Esophagus squamous epithelium (tissue), 5 donors: Measurements from ENCODE around the gene THBS2. TPM values are rescaled to one million over a fixed set of nuclear protein-coding genes. Genes with fewer than 3 reads are reported as not detected.
"Not testable (repeated sequence)": the region's sequence is repeated elsewhere in the genome, so short reads cannot be mapped to it uniquely, and the experiment has no call there.

Source experiments
- DNase-seq: peaks from one replicate; lab custom pipeline; 2025; lab: John Stamatoyannopoulos, UW
- H3K27ac ChIP-seq, 4 donors: fragments of 200-600 bp; sonication (generic); one replicate each; pipeline ENCODE4 v1.5.1; 2016 to 2019; ENCODE audit warnings: mild to moderate bottlenecking in 1 of 4
- H3K27me3 ChIP-seq, 4 donors: fragments of 200-600 bp; sonication (generic); 1 replicate in 3 of 4; 2 replicates in 1 of 4; pipeline versions ENCODE4 v1.5.1 to v1.6.0; 2017 to 2021; ENCODE audit warnings: antibody characterized with exemption in 1 of 4
- H3K36me3 ChIP-seq, 3 donors: fragments of 200-600 bp; sonication (generic); one replicate each; pipeline ENCODE4 v1.5.1; 2016 to 2019
- H3K4me1 ChIP-seq, 3 donors: fragments of 200-600 bp; sonication (generic); one replicate each; pipeline ENCODE4 v1.5.1; 2017 to 2019
- H3K4me3 ChIP-seq, 4 donors: fragments of 200-600 bp; sonication (generic); 1 replicate in 3 of 4; 2 replicates in 1 of 4; pipeline ENCODE4 v1.5.1; 2016 to 2019; ENCODE audit warnings: mild to moderate bottlenecking in 2 of 4, moderate library complexity in 1 of 4
- H3K9me3 ChIP-seq, 3 donors: fragments of 200-600 bp; sonication (generic); one replicate each; pipeline ENCODE4 v1.5.1; 2016 to 2019
- POLR2A ChIP-seq, 4 donors: fragments of 450-650 bp; IDR thresholded peaks; one replicate each; pipeline ENCODE4 v1.6.1; 2017; ENCODE audit warnings: antibody characterized with exemption in 4 of 4, mild to moderate bottlenecking in 4 of 4, moderate library complexity in 3 of 4
- WGBS, 2 donors: methylation state at CpG; one replicate each; pipeline ENCODE4 v1.1.5; 2018; 5-methylcytosine and 5-hydroxymethylcytosine counted together
- intact Hi-C: fragments of 100-400 bp; cut with DNase I; formaldehyde crosslinking; loops from one replicate; pipeline ENCODE4 v1.15.0; 2022
- total RNA-seq, 4 donors: library from RNA; depleted of rRNA; stranded (reverse); fragments of >200 nt; gene quantifications; one replicate each; pipeline ENCODE4 v1.1.0, GENCODE V29; 2016
- TF ChIP-seq, protein P1 (sequence below), 6 experiments: fragments of 450-650 bp in 4 of 6; fragments of 200-600 bp in 2 of 6; sonication (generic) in 2 of 6; IDR thresholded peaks; one replicate each; pipeline ENCODE4 v1.5.1; 2016 to 2019; ENCODE audit warnings: antibody characterized with exemption in 6 of 6, mild to moderate bottlenecking in 4 of 6, moderate library complexity in 4 of 6
- donor health status: DM: yes; HTN: yes; CAD: no.

Gene THBS2
- total RNA-seq, 4 donors from 2014 or later, result 4.3 to 35.7 (median 25.5) TPM

DNA sequence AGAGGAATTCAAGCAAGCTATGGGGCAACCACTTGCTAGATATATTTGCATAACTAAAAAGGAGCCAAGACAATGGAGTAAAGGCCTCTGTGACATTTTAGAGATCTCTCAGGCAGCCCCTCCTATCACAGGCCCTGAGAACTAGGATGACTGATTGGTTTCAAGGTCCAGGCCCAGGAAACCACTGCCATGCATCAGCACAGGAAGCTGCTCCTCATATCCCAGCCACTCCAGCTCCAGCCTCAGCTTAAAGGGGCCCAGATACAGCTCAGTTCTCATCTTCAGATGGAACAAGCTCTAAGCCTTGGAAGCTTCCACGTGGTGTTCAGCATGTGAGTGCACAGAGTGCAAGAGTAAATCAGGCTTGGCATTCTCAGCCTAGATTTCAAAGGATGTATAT lies 21.1 kb upstream of the THBS2 start:
- Histone ChIP-seq H3K4me3 (no peak overlapping the region), H3K27ac (no peak overlapping the region), H3K36me3 (no peaks in the 10 kb centered on the region), H3K4me1 (peaks cover 3 to 16% (median 5%) of the 10 kb centered on the region in 3 donors), H3K9me3 (no peaks in the 10 kb centered on the region), H3K27me3 (no peaks in the 10 kb centered on the region)
- TF ChIP-seq, protein P1, sequence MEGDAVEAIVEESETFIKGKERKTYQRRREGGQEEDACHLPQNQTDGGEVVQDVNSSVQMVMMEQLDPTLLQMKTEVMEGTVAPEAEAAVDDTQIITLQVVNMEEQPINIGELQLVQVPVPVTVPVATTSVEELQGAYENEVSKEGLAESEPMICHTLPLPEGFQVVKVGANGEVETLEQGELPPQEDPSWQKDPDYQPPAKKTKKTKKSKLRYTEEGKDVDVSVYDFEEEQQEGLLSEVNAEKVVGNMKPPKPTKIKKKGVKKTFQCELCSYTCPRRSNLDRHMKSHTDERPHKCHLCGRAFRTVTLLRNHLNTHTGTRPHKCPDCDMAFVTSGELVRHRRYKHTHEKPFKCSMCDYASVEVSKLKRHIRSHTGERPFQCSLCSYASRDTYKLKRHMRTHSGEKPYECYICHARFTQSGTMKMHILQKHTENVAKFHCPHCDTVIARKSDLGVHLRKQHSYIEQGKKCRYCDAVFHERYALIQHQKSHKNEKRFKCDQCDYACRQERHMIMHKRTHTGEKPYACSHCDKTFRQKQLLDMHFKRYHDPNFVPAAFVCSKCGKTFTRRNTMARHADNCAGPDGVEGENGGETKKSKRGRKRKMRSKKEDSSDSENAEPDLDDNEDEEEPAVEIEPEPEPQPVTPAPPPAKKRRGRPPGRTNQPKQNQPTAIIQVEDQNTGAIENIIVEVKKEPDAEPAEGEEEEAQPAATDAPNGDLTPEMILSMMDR (IDR thresholded peaks at IDR 0.05), result no peak
- no peak for TF ChIP-seq POLR2A (IDR thresholded peaks at IDR 0.05)
- DNase-seq, result no peak
- intact Hi-C loops, result no loop called here
- no CpG with 5 or more reads among the region's 1 CpG for WGBS, 2 donors

DNA sequence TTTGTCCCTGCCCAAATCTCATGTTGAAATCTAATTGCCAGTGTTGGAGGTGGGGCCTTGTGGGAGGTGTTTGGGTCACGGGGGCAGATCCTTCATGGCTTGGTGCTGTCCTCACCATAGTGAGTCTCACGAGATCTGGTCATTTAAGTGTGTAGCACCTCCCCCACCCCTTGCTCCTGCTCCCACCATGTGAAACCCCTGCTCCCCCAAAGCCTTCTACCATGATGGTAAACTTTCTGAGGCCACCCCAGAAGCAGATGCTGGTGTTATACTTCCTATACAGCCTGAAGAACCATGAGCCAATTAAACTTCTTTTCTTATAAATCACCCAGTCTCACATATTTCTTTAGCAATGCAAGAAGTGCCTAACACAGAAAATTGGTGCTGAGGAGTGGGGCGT lies 19.9 kb upstream of the THBS2 start:
- TF ChIP-seq, protein P1 (IDR thresholded peaks at IDR 0.05), result no peak
- TF ChIP-seq POLR2A (IDR thresholded peaks at IDR 0.05), result no peak
- intact Hi-C loops, result no loop called here
- Histone ChIP-seq H3K4me1 (peaks cover 7 to 26% (median 12%) of the 10 kb centered on the region in 3 donors), H3K9me3 (no peaks in the 10 kb centered on the region), H3K27ac (no peak overlapping the region), H3K36me3 (no peaks in the 10 kb centered on the region), H3K27me3 (no peaks in the 10 kb centered on the region), H3K4me3 (no peak overlapping the region)
- no peak for DNase-seq
- 76 to 97% methylated on average over 2 to 3 of the region's 3 CpGs for WGBS, 2 donors

GRCh38 chr6:169271877-169272216 lies 18.2 kb upstream of the THBS2 start:
- intact Hi-C loops, result no loop called here
- WGBS, 2 donors, result 43 to 48% methylated on average over 1 of the region's 1 CpG
- Histone ChIP-seq H3K27ac (no peak overlapping the region), H3K36me3 (no peaks in the 10 kb centered on the region), H3K27me3 (no peaks in the 10 kb centered on the region), H3K9me3 (no peaks in the 10 kb centered on the region), H3K4me1 (peaks cover 7 to 27% (median 14%) of the 10 kb centered on the region in 3 donors), H3K4me3 (no peak overlapping the region)
- no peak for TF ChIP-seq POLR2A (IDR thresholded peaks at IDR 0.05)
- TF ChIP-seq, protein P1 (IDR thresholded peaks at IDR 0.05), result no peak
- no peak for DNase-seq

DNA sequence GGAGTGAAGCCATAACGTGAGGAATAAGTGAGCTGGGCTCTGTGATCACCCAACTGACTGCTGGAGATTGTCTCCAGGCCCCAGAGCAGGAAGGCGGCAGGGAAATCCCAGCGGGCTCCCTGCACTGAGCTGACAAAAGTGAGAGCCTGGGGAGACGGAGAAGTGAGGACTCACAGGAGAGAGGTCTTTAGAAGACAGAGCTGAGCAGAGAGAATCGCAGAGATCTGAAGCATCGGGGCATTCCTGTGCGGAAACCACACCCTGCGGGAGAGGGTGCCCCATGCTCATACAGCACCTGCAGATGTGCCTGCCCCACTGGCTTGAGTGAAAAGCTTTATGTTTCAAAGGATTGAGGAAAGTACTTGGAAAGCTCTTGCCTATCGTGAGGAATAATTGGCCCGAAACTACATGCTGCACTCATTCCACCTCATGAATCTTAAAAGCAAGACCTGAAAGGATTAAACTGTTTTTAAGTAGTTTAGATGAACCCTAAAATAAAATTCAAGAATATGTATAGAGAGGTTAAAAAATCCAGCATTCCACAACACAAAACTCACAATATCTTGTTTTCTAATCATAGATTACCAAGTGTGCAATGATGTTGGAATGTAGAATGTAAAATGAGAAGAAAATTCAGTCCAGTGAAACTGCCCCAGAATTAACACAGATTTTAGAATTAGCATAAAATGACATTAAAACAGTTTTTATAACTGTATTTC lies 17.7 kb upstream of the THBS2 start:
- DNase-seq, result no peak
- Histone ChIP-seq H3K4me3 (no peak overlapping the region), H3K9me3 (no peaks in the 10 kb centered on the region), H3K27ac (peak overlapping the region in 1 of 4 donors; percentile 63), H3K36me3 (no peaks in the 10 kb centered on the region), H3K27me3 (no peaks in the 10 kb centered on the region), H3K4me1 (peaks cover 7 to 32% (median 19%) of the 10 kb centered on the region in 3 donors)
- WGBS, 2 donors, result 28 to 65% methylated on average over 9 to 10 of the region's 10 CpGs
- no peak for TF ChIP-seq POLR2A (IDR thresholded peaks at IDR 0.05)
- TF ChIP-seq, protein P1 (IDR thresholded peaks at IDR 0.05), result no peak
- intact Hi-C loops, result no loop called here

GRCh38 chr6:169270077-169270380 lies 16.4 kb upstream of the THBS2 start:
- H3K27me3 ChIP-seq, intact Hi-C loops, H3K36me3 ChIP-seq, H3K9me3 ChIP-seq, H3K4me3 ChIP-seq, DNase-seq: not testable (repeated sequence)
- Histone ChIP-seq H3K4me1 (peaks cover 7 to 38% (median 26%) of the 10 kb centered on the region in 3 donors), H3K27ac (peak overlapping the region in 3 of 4 donors; percentile 46 to 72 (median 63))
